Activated T-helper 2 cell treated with anti-CD3 and anti-CD28 coated beads, Interferon-gamma antibody, Interleukin-2, Interleukin-4, amounts not matched to agents 10 μg/mL and 5 μg/mL and 100 μg/mL, durations not matched to agents 14 hours and 24 hours and 36 hours (primary cell): ENCODE measurements around the gene KDM4B. TPM values are rescaled to one million over a fixed set of nuclear protein-coding genes. Genes with fewer than 3 reads are reported as not detected.
"Not testable (repeated sequence)": the region's sequence is repeated elsewhere in the genome, so short reads cannot be mapped to it uniquely, and the experiment has no call there.

Source experiments
- DNase-seq: peaks from one replicate; pipeline ENCODE4 v3.0.0; 2021; ENCODE audit warnings: low spot score
- H3K27ac Mint-ChIP-seq: one replicate; pipeline ENCODE4 v1.8.0; 2021; ENCODE audit warnings: mixed read lengths
- H3K27me3 Mint-ChIP-seq: one replicate; pipeline ENCODE4 v1.8.0; 2021; ENCODE audit warnings: low read depth, mixed read lengths
- H3K36me3 Mint-ChIP-seq: one replicate; pipeline ENCODE4 v1.8.0; 2021; ENCODE audit warnings: low read depth, mixed read lengths
- H3K4me1 Mint-ChIP-seq: one replicate; pipeline ENCODE4 v1.8.0; 2021; ENCODE audit warnings: low read depth, mixed read lengths
- H3K4me3 Mint-ChIP-seq: one replicate; pipeline ENCODE4 v1.8.0; 2021; ENCODE audit warnings: low read depth, mild to moderate bottlenecking, moderate library complexity, mixed read lengths
- H3K9me3 Mint-ChIP-seq: one replicate; pipeline ENCODE4 v1.8.0; 2021; ENCODE audit warnings: mixed read lengths
- intact Hi-C: fragments of 100-400 bp; cut with micrococcal nuclease; formaldehyde crosslinking; loops from one replicate; pipeline ENCODE4 v1.15.1; 2023
- total RNA-seq: library from RNA; stranded (reverse); gene quantifications from 2 replicates; pipeline ENCODE4 v1.2.3, GENCODE V29; 2022

KDM4B gene
- total RNA-seq, 1 donor from 2014 or later = 51.7 TPM

DNA sequence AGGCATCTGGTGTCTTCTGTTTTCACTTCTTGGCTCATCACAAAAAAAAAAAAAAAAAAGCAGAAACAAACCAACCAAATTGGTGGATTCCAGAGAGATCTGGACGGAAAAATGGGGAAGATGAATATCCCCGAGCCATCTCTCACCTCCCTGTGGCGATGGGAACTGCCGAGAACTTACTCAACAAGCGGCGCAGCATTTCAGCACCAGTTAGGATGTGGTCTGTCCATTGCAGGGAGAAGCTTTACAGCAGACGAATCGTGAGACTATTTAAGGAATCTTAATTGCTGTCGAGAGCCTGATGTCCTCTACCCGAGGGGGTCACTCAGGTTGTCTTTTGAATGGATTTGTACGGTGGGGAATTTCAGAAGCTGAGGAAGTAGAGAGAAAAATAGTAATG, 17.3 kb upstream of the KDM4B start:
- Mint-ChIP-seq H3K4me1 (no peaks in the 10 kb centered on the region), H3K4me3 (no peak overlapping the region), H3K36me3 (peaks cover 73% of the 10 kb centered on the region), H3K27me3 (no peaks in the 10 kb centered on the region), H3K27ac (no peak overlapping the region), H3K9me3 (no peaks in the 10 kb centered on the region)
- no peak for DNase-seq
- intact Hi-C loops = no loop called here

- Mint-ChIP-seq H3K36me3 (peaks cover 73% of the 10 kb centered on the region), H3K9me3 (no peaks in the 10 kb centered on the region), H3K27ac (no peak overlapping the region), H3K4me3 (no peak overlapping the region), H3K27me3 (no peaks in the 10 kb centered on the region), H3K4me1 (no peaks in the 10 kb centered on the region)
- DNase-seq = no peak
- intact Hi-C loops = no loop called here
These were observed 16.0 kb upstream of the KDM4B start for GRCh38 chr19:4952945-4953344.

DNA sequence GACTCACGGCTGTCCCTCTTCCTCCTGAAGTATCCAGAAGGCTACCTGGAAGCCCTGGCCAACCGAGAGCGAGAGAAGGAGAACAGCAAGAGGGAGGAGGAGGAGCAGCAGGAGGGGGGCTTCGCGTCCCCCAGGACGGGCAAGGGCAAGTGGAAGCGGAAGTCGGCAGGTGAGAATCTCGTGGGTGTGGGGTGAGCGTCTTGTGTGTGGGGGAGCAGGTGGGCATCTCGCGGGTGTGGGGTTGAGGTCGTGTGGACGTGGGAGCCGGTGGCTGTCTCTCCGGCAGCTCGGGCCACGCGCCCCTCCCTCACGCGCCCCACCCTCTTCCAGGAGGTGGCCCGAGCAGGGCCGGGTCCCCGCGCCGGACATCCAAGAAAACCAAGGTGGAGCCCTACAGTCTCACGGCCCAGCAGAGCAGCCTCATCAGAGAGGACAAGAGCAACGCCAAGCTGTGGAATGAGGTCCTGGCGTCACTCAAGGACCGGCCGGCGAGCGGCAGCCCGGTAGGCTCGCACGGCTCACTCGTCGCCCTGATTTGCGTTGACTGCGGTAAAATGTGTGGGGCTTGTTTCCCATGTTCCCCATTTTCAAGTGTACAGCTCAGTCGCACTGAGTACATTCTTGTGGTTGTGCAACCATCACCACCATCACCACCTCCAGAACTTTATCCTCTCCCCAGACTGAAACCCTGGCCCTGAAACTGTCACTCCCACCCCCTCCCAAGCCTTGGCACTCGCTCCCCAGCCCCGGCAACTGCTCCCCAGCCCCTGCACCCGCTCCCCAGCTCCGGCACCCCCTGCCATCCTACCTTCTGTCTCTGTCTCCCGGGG, 14.4 kb upstream of the KDM4B start:
- H3K4me3 Mint-ChIP-seq, intact Hi-C loops: not testable (repeated sequence)

DNA sequence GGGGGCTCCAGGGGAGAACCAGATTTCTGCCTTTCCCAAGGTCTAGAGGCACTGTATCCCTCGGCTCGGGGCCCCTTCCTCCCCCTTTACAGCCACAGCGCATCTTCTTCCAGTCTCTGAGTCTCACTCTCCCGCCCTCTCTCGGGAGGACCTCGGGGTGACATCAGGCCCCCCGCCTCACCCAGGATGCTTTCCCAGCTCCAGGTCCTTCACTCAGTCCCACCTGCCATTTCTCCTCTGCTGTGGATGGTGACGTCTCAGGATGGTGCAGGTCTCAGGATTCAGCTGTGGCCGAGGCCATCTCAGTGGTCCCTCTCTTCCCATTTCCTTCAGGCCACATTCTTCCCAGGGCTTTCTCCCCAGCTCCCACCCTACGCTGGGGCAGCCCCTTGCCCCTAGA, 13.6 kb upstream of the KDM4B start:
- no peak overlapping the region for H3K27ac Mint-ChIP-seq
- H3K4me1 Mint-ChIP-seq = no peaks in the 10 kb centered on the region
- DNase-seq = no peak
- H3K27me3 Mint-ChIP-seq = no peaks in the 10 kb centered on the region
- H3K9me3 Mint-ChIP-seq = no peaks in the 10 kb centered on the region
- H3K36me3 Mint-ChIP-seq = peaks cover 70% of the 10 kb centered on the region
- H3K4me3 Mint-ChIP-seq = no peak overlapping the region
- intact Hi-C loops = no loop called here

More for the DNA sequence above, 14.4 kb upstream of the KDM4B start:
- not testable (repeated sequence) for H3K9me3 Mint-ChIP-seq, H3K4me1 Mint-ChIP-seq, H3K27ac Mint-ChIP-seq, H3K27me3 Mint-ChIP-seq, DNase-seq
- peaks cover 66% of the 10 kb centered on the region for H3K36me3 Mint-ChIP-seq

DNA sequence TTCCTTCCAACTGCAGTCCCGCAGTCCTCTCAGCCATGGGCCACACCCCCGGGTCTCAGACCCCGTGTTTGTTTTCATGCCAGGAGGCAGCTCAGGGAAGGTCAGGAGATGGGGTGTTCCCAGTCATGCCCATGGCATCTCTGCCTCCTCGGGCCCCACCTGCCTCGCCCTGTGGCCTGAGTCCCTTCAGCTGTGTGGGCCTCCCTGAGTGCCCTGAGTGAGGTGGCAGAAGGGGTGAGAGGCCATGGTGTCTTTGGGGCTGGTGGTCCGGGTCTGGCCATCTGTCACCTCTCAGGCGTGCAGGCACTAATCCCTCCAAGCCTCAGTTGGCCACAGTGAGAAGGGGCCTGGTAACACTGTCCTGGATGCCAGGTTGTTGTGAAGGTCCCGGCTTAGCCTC, 10.9 kb upstream of the KDM4B start:
- DNase-seq = no peak
- intact Hi-C loops = no loop called here
- Mint-ChIP-seq H3K4me1 (no peaks in the 10 kb centered on the region), H3K27me3 (no peaks in the 10 kb centered on the region), H3K9me3 (no peaks in the 10 kb centered on the region), H3K36me3 (peaks cover 52% of the 10 kb centered on the region), H3K27ac (no peak overlapping the region), H3K4me3 (no peak overlapping the region)

DNA sequence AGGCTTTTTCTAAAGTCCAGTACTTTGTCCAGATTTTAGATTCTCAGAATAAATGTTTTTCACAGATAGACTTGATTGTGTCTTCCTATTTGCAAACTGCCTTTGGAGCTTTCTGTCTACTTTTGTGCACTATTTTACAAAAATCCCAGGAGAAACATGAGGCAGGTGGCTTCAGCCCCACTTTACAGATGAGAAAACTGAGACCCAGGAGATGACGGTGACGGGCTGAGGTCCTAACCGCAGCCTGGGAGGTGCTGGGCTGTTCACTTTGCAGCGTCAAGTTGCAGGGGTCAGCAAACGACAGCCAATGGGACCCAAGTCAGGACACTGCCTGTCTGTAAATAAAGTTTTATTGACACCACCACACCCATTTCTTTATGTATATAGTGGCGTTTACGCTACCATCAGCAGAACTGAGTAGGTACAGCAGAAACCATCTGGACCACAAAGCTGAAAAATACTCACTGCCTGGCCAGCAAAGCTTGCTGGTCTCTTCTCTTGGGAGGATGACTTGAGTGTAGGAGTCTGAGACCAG, 6.8 kb upstream of the KDM4B start:
- Mint-ChIP-seq H3K27me3 (no peaks in the 10 kb centered on the region), H3K36me3 (peaks cover 46% of the 10 kb centered on the region), H3K27ac (no peak overlapping the region), H3K9me3 (no peaks in the 10 kb centered on the region), H3K4me3 (no peak overlapping the region), H3K4me1 (peaks cover 3% of the 10 kb centered on the region)
- intact Hi-C loops = no loop called here
- DNase-seq = no peak

DNA sequence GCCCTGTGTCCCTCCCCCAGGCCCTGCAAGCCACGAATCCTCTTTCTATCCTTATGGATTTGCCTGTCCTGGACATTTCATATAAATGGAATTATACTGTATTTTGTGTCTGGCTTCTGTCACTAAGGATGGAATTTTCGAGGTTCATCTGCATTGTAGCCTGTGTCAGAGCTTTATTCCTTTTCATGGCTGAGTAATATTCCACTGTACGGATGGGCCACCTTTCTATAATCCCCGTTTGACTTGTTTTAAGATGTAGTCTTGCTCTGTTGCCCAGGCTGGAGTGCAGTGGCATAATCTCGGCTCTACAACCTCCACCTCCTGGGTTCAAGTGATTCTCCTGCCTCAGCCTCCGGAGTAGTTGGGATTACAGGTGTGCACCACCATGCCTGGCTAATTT, 3.9 kb upstream of the KDM4B start:
- H3K4me1 Mint-ChIP-seq = peaks cover 18% of the 10 kb centered on the region
- intact Hi-C loops = loop anchor here (5.0 kb wide), 1 partner anchor 93 kb away; no protein-coding TSS in a partner anchor
- no peaks in the 10 kb centered on the region for H3K27me3 Mint-ChIP-seq
- H3K27ac Mint-ChIP-seq = no peak overlapping the region
- peaks cover 35% of the 10 kb centered on the region for H3K36me3 Mint-ChIP-seq
- no peak for DNase-seq
- H3K4me3 Mint-ChIP-seq = no peak overlapping the region
- H3K9me3 Mint-ChIP-seq = no peaks in the 10 kb centered on the region

DNA sequence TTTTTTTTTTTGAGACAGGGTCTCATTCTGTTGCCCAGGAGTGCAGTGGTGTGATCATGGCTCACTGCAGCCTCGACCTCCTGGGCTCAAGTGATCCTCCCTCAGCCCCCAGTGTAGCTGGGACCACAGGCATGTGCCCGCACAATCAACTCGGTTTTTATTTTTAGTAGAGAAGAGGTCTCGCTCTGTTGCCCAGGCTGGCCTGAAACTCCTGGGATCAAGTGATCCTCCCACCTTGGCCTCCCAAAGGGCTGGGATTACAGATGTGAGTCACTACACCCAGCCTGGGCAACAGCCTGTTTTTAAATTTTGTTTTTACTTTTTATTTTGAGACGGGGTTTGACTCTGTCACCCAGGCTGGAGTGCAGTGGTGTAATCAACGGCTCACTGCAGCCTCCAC, 2.3 kb upstream of the KDM4B start:
- DNase-seq = no peak
- intact Hi-C loops = loop anchor here (5.0 kb wide), 1 partner anchor 94 kb away; no protein-coding TSS in a partner anchor
- H3K4me1 Mint-ChIP-seq = peaks cover 32% of the 10 kb centered on the region
- H3K9me3 Mint-ChIP-seq = no peaks in the 10 kb centered on the region
- H3K4me3 Mint-ChIP-seq = no peak overlapping the region
- no peaks in the 10 kb centered on the region for H3K27me3 Mint-ChIP-seq
- H3K27ac Mint-ChIP-seq = peak overlapping the region; percentile 22
- peaks cover 39% of the 10 kb centered on the region for H3K36me3 Mint-ChIP-seq

DNA sequence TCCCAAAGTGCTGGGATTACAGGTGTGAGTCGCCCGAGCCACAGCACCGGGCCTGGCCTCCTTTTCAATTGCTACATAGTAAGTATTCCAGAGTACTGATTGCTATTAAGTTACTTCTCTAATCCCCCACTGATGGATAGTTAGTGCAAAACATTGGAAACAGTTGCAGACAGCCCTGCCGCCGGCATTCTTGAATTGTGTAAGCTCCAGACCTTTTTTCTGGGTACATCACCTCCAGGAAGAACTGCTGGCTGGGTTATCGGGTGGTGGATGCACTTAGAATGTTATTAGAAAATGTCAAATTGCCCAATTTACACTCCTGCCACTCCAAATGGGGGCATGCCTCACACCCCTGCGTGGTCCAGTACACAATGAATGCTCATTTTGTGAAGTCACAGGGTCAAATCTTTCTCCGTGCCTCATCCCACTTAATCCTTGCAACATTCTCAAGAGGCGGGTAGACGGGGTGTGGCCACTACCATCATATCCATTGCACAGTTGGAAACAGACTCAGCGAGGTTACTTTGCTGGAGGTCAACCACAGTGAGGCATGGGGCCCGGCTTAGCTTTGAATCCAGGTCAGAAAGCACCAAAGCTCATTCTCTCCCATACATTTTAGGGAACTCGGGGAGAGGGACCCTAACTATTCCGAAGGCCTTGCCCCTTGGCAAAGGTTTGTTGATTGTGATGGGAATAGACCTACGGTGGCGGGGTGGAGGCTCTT, 1.0 kb upstream of the KDM4B start:
- H3K36me3 Mint-ChIP-seq = peaks cover 36% of the 10 kb centered on the region
- H3K4me3 Mint-ChIP-seq = peak overlapping the region; percentile 75
- no peak for DNase-seq
- peak overlapping the region; percentile 91 for H3K27ac Mint-ChIP-seq
- intact Hi-C loops = loop anchor here (5.0 kb wide), 1 partner anchor 96 kb away; no protein-coding TSS in a partner anchor
- no peaks in the 10 kb centered on the region for H3K9me3 Mint-ChIP-seq
- H3K27me3 Mint-ChIP-seq = no peaks in the 10 kb centered on the region
- H3K4me1 Mint-ChIP-seq = peaks cover 38% of the 10 kb centered on the region

DNA sequence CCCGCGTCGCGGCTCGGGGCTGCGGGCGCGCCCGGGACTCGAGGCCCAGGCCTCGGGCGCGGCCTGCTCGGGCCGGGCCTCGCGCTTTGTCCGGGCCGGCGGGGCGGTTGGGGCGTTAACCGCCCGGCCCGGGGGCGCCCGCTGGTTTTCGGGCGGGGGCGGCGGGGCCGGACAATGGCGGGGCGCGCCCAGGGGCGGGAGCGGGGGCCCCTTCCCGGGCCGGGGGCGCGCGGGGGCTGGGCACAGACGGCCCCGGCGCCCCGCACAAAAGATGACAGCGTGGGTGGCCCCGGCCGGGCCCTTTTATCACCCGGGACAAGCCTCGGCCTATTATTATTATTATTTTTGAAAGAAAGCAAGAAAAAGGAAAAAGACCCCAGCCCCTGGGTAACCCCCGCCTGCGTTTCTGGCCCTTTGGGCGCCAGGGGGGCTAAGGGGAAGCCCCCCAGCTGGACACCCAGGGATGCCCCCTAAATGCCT, 419 bp downstream of the KDM4B start:
- H3K4me3 Mint-ChIP-seq = peak overlapping the region; percentile 96
- H3K9me3 Mint-ChIP-seq = no peaks in the 10 kb centered on the region
- peaks cover 27% of the 10 kb centered on the region for H3K36me3 Mint-ChIP-seq
- peaks cover 38% of the 10 kb centered on the region for H3K4me1 Mint-ChIP-seq
- no peaks in the 10 kb centered on the region for H3K27me3 Mint-ChIP-seq
- no peak for DNase-seq
- peak overlapping the region; percentile 83 for H3K27ac Mint-ChIP-seq
- intact Hi-C loops = loop anchor here (1.0 to 5.0 kb wide), 2 partner anchors 57 to 97 kb away; no protein-coding TSS in a partner anchor

DNA sequence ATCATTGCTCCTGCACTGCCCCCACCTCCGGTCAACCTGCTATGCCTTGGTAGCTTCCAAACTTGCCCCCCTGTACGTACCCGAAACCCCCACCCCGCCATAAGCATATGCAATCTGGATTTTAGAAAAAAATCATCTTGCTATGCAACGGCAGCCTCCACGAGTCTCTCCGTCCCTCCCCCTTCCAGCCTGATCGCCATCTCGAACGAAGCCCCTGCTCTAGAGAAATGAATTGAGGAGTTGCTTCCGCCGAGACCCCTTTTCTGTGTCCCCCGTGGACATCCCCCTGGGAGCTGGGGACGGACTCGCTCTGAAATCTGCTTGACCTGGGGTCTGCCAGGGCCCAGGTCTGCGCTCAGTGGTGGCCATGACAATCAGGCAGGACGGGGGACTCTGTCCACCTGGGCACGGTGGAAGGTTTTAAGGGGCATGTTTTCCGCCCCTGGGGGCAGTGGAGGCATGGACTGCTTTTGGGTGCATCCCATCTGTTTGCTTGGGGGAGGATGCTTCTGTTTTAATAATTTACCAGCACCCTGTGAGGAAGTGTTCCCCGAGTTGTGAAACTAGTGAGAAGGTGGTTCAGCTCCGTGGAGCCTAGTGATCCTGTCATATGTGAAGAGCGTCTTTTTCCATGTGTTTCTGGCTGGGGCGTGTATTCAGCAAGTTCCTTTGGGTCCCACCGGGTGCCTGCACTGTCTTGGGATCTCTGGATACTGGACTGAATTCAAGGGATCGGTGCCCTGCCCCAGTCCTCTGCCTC, 1.0 kb downstream of the KDM4B start:
- Mint-ChIP-seq H3K27ac (peak overlapping the region; percentile 83), H3K4me1 (peaks cover 40% of the 10 kb centered on the region), H3K27me3 (no peaks in the 10 kb centered on the region), H3K4me3 (peak overlapping the region; percentile 96), H3K36me3 (peaks cover 24% of the 10 kb centered on the region), H3K9me3 (no peaks in the 10 kb centered on the region)
- intact Hi-C loops = loop anchor here (1.0 to 5.0 kb wide), 2 partner anchors 58 to 98 kb away; no protein-coding TSS in a partner anchor
- DNase-seq = peak; percentile 18
